Epithelial cell of esophagus (primary cell): ENCODE results near the gene SLC16A11.
"Not testable (repeated sequence)": the region's sequence is repeated elsewhere in the genome, so short reads cannot be mapped to it uniquely, and the experiment has no call there.

Source experiments
- DNase-seq: peaks from one replicate; pipeline ENCODE4 v3.0.0; 2010; ENCODE audit warnings: low read depth
- H3K4me3 ChIP-seq: 2 replicates; pipeline ENCODE4 v1.5.1; 2011; ENCODE audit warnings: mild to moderate bottlenecking, low read length, control low read depth
- CTCF ChIP-seq: IDR thresholded peaks from 2 replicates; pipeline ENCODE4 v1.5.1; 2011; ENCODE audit warnings: low read depth, mild to moderate bottlenecking, low read length, control low read depth, inconsistent platforms; ENCODE audit not compliant: insufficient read depth; ENCODE audit errors: missing control alignments

SLC16A11 gene

DNA sequence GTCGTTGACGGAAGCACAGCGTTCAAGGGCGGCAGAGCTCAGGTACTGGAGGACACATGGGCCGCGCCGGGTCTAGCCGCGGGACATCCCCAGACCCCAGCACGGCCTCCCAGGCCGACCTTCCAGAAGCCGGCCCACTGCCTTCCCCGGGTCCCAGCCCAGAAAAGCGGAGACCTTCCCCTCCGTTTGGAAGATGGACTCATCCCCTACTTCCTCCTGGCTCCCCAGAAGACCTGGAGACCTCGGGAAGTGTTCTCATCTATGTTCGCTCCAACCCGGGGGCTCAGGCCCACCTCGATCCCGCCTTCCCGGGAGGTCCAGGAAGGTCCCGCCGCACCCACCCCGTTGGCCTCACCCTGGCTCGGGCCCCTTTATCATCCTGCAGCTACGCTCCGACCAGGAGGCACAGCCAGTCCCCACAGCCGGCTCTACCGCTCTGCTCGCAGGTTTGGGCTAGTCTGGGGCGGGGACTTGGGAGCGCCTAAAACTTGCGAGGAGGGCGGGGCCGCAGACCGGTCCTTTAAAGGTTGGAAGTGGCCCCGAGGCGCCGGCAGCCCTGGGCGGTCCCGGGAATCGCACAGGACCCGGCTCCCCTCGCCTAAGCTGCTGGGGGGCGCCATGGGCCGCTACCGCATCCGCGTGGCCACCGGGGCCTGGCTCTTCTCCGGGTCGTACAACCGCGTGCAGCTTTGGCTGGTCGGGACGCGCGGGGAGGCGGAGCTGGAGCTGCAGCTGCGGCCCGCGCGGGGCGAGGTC lies 48.2 kb downstream of the SLC16A11 start, which contains the start of gene ALOX12:
ALOX12 (plus strand) TSS at position 550 of the 756 bp plus-strand sequence; CDS start at position 619, 69 bp downstream.
- TF ChIP-seq CTCF, result no peak
- H3K4me3 ChIP-seq, result peak within 1 kb of the TSS; percentile 56

GRCh38 chr17:6994666-6995256 lies 49.1 kb downstream of the SLC16A11 start:
- TF ChIP-seq CTCF, result no peak
- DNase-seq, result peak; percentile 32
- peak overlapping the region; percentile 56 for H3K4me3 ChIP-seq

More for the DNA sequence above, 48.2 kb downstream of the SLC16A11 start, which contains the start of gene ALOX12:
- DNase-seq, result peak; percentile 76

GRCh38 chr17:6994118-6994598 lies 49.7 kb downstream of the SLC16A11 start:
- no peak for DNase-seq
- no peak for TF ChIP-seq CTCF

GRCh38 chr17:6993613-6994056 lies 50.3 kb downstream of the SLC16A11 start:
- not testable (repeated sequence) for DNase-seq, H3K4me3 ChIP-seq

More at GRCh38 chr17:6994118-6994598, 49.7 kb downstream of the SLC16A11 start:
- no peak overlapping the region for H3K4me3 ChIP-seq
